ENCODE measurements around the gene STAT1.

Gene STAT1

GRCh38 chr2:191030521-191031154 is 16.7 kb upstream of the STAT1 start:
- no peak for DNase-seq

- no peak for DNase-seq
Measured at GRCh38 chr2:191029280-191029950, 15.4 kb upstream of the STAT1 start.

- no peak for DNase-seq
Measured at GRCh38 chr2:191026377-191026776, 12.4 kb upstream of the STAT1 start.

GRCh38 chr2:191025135-191025534 is 11.2 kb upstream of the STAT1 start:
- DNase-seq = no peak

- no peak for DNase-seq
Measured at GRCh38 chr2:191023235-191023679, 9.3 kb upstream of the STAT1 start.

GRCh38 chr2:191020742-191021381 is 6.9 kb upstream of the STAT1 start:
- DNase-seq = peak; percentile 59

GRCh38 chr2:191020221-191020741 is 6.3 kb upstream of the STAT1 start:
- DNase-seq = peak; percentile 93

- no peak for DNase-seq
Measured at GRCh38 chr2:191019376-191019775, 5.4 kb upstream of the STAT1 start.

GRCh38 chr2:191018643-191019119 is 4.7 kb upstream of the STAT1 start:
- no peak for DNase-seq

- no peak for DNase-seq
Measured at GRCh38 chr2:191018048-191018447, 4.1 kb upstream of the STAT1 start.

- DNase-seq = no peak
Measured at GRCh38 chr2:191015831-191016230, 1.9 kb upstream of the STAT1 start.

GRCh38 chr2:191015239-191015638 is 1.3 kb upstream of the STAT1 start:
- DNase-seq = no peak

- DNase-seq = no peak
Measured at GRCh38 chr2:191014653-191015020, 666 bp upstream of the STAT1 start.

- no peak for DNase-seq
Measured at GRCh38 chr2:191013682-191013931, 364 bp downstream of the STAT1 start.

- DNase-seq = no peak
Measured at GRCh38 chr2:191012845-191013681, 908 bp downstream of the STAT1 start.

- no peak for DNase-seq
Measured at GRCh38 chr2:191012346-191012745, 1.6 kb downstream of the STAT1 start.

GRCh38 chr2:191010887-191011885 is 2.8 kb downstream of the STAT1 start:
- no peak for DNase-seq

- DNase-seq = no peak
Measured at GRCh38 chr2:191009541-191010374, 4.2 kb downstream of the STAT1 start.

GRCh38 chr2:191008286-191008685 is 5.7 kb downstream of the STAT1 start:
- DNase-seq = no peak

- no peak for DNase-seq
Measured at GRCh38 chr2:191006997-191007783, 6.8 kb downstream of the STAT1 start.
